Fibroblast of lung (primary cell): ENCODE measurements around the gene B3GALNT2.

Source experiments
- EZH2 ChIP-seq: IDR thresholded peaks from 2 replicates; pipeline ENCODE4 v1.5.1; 2012; ENCODE audit warnings: low read length, control low read depth, mild to moderate bottlenecking; ENCODE audit errors: missing control alignments
- TF ChIP-seq, protein P1 (sequence below), 2 donors: IDR thresholded peaks in 1 of 2; conservative IDR thresholded peaks in 1 of 2; 1 replicate in 1 of 2; 2 replicates in 1 of 2; pipeline ENCODE4 v1.5.1; 2011 to 2012; ENCODE audit warnings: low read length in 2 of 2, control low read depth in 1 of 2, inconsistent platforms in 1 of 2, low read depth in 1 of 2, mild to moderate bottlenecking in 1 of 2

DNA sequence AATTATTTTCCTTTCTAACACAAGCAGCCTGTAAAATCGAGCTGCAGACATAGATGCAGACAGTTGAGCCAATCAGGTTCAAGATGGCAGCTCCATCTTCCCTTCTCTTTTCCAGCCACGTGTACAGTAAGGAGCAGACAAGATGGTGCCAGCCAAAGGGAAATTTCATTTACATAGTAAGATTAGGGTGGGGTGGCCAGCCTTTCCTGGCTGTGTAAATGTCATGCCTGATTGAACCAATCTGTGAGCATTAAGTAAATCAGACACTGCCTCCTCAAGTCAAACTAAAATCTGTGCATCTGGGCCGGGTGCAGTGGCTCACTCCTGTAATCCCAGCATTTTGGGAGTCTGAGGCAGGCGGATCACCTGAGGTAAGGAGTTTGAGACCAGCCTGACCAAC is 76.8 kb downstream of the B3GALNT2 start:
- TF ChIP-seq, protein P1, sequence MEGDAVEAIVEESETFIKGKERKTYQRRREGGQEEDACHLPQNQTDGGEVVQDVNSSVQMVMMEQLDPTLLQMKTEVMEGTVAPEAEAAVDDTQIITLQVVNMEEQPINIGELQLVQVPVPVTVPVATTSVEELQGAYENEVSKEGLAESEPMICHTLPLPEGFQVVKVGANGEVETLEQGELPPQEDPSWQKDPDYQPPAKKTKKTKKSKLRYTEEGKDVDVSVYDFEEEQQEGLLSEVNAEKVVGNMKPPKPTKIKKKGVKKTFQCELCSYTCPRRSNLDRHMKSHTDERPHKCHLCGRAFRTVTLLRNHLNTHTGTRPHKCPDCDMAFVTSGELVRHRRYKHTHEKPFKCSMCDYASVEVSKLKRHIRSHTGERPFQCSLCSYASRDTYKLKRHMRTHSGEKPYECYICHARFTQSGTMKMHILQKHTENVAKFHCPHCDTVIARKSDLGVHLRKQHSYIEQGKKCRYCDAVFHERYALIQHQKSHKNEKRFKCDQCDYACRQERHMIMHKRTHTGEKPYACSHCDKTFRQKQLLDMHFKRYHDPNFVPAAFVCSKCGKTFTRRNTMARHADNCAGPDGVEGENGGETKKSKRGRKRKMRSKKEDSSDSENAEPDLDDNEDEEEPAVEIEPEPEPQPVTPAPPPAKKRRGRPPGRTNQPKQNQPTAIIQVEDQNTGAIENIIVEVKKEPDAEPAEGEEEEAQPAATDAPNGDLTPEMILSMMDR (conservative IDR thresholded peaks at IDR 0.05 in 1 of 2, IDR thresholded peaks at IDR 0.05 in 1 of 2; ENCODE audit: low read depth in 1 of 2, low read length in 2 of 2): no peak
- no peak for TF ChIP-seq EZH2
